T47D (cell line): ENCODE measurements around the gene BCL2.

Source experiments
- DNase-seq, 2 experiments: peaks; one replicate each; pipeline versions ENCODE4 v3.0.0 to v3.0.0-alpha.2; 2011 to 2012; ENCODE audit warnings: low read depth in 1 of 2, low spot score in 1 of 2
- JUND ChIP-seq: IDR thresholded peaks from 2 replicates; pipeline ENCODE4 v1.6.1; 2012; ENCODE audit warnings: low read depth
- in situ Hi-C: cut with HindIII; loops from 2 replicates; pipeline ENCODE4 v1.10.0; 2016; ENCODE audit warnings: low sequenced_read_pairs, low pct_unique_long_range_greater_than_20kb

The BCL2 gene

DNA sequence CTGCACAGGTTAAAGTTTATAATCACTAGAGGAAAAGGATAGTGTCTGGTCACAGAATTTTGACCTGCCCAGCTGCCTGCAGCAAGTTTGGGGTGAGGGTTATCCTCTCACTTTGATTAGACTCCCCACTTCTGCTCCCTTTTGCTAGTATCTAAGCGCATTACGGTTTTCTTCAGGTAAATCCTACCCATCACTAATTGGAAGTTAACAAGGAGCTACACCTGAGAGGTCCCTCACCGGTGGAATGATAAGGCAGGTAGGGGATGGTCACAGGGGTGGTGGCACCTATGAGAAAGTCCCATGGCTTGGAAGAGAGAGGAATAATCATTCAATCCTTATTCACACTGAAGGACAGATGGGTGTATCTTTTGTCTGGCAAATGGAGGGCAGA, 7.6 kb downstream of the BCL2 start:
- no peak for TF ChIP-seq JUND
- in situ Hi-C loops, result no loop called here
- DNase-seq, result no peak

DNA sequence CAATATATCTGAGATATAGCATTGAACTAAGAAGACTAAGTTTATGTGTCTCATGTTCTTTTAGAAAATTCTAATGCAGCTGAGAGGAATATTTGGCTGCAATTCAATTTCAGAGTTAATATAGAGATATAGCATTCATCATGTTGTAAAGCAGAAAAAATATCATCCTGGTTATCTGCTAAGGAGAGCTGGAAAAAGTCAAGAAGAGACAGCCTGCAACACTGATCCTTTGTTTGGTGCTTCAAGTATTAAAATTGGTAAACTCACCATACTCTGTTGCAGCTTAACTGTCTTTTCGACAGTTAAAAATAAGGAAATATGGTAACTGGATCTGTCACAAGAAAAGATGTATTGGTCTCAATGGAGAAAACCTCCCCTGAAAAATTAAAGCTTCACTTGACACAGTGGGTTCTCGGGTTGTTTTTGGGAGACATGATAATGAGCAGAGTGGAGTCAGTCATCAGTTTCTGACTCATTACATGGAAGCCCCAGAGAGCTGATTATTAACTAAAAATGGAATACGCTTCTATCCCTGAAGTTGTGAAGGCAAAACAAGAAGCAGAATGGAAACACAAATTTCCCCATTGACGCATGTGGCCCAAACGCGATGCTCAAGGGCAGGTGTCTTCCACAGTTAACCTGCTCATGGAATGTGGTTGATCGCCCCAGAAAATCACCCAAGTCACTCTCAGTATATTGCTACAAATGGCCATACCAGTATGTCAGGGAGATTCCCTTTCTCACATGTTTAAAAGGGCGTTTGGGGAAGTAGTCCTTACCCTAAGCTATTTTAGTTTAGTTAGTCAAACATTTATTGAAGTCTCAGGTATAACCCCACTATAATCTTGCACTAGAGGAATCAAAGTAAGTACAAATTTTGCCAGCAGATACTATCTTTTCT, 8.2 kb downstream of the BCL2 start:
- in situ Hi-C loops, result no loop called here
- TF ChIP-seq JUND, result no peak
- DNase-seq, result no peak

DNA sequence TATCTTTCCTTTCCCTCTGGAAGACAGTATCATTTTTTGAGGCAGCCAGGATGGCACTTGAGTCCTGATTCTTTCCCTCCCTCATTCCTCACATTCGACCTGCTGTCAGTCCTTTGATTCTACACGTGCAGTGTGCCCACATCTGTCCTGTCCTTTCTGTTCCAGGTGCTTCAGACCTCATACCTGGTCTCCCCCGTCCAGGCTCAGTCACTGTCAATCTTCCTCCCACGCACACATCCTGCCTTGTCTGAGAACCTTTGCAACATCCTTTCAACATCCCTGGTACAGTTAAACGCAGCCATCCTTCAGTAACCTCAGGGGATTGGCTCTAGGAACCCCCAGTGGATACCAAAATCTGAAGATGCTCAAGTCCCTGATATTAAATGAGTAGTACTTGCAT, 10.1 kb downstream of the BCL2 start:
- TF ChIP-seq JUND, result no peak
- in situ Hi-C loops, result no loop called here
- DNase-seq, result no peak

DNA sequence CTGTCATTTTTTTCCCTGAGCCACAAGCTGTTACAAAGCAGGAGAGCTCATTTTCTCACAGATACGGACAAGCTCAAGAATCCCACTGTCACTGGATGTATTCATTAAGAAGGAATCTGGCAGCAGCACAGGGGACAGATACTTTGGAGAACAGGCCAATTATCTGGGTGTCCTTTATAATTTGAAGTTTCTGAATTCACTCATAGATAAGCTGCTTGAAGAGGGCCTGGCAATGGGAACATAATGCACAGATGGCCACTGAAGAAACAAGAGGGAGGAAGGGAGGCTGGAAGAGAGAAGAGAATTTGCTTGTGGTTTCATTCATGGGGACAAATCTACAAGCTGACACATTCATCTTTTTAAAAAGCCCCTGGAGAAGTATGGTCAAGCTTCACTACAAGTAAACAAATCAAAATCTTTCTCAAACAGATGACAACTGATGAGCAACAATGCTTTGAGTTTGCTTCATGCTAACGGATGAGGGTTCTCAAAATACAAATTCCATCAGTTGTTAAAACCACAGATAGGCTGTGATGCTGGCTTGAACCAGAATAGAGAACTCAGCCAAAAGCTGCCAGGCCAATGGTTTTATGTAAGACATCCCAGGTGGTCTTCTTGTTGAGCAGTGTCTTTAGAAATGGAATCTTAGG, 11.9 kb downstream of the BCL2 start:
- DNase-seq, result no peak
- in situ Hi-C loops, result no loop called here
- no peak for TF ChIP-seq JUND

DNA sequence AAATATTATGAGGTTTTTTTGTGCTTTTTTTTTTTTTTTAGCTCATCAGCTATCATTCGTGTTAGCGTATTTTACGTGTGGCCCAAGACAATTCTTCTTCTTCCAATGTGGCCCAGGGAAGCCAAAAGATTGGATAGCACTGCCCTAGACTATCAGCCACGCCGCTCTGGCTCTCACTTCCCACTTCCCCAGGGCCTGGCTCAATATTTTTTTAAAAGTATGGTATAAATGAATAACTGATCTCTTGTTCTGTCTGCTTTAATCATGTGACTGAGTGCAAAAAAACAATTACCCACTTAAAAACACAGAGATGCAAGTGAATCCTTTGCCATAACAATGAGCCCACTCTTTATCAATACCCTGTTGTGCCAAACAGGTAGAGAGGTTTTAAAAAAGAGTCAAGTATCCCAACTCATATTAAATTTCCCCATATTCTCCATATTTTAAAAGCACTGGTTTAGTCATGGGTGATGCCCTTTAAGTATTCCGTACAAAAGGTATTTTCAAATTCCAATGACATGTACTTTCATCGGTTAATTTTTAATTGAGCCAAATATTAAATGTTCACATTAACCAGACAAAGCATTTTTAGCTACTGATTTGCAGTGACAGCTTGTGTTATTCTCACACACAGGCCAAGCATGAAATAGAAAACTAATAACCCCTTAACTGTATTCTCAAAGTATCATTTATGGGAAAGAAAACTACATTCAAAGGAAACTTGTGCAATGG, 12.6 kb downstream of the BCL2 start:
- TF ChIP-seq JUND, result no peak
- in situ Hi-C loops, result no loop called here
- DNase-seq, result no peak

DNA sequence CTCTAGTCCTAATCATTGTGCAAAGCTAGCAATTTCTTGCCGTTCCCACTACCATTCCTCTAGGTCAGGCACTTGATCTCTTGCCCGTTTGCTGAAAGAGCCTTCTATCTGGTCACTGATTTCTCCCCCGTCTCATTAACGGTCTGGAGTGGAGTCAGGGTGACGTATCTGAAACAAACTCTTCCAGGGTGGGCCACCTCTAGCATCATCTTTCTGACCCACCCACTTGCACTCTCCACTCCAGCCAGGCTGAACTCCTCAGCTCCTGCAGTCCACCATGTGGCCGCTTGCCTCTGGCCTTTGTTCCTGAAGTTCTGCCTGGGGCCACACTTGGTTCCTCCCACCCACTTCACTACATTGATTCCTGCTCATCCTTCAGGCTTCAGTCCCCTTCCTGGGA, 13.3 kb downstream of the BCL2 start:
- TF ChIP-seq JUND, result no peak
- in situ Hi-C loops, result no loop called here

DNA sequence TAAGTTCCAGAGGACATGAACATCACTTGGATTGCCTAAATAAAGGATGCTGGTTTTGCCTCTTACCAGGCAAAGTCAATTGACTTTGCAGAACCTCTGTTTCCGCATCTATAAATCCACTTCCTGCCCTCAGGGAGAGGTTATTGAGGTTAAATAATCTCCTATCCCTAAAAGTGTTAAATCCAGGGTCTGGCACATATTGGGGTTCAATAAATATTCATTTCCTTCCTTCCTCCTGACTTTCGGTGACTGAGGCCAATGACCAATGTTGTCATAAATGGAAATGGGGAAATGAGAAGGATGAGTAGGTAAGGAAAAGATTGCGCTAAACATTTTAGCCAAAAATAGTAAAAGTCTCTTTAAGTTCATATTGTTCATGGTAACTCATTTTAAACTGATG, 16.0 kb downstream of the BCL2 start:
- DNase-seq, result no peak
- TF ChIP-seq JUND, result no peak
- in situ Hi-C loops, result no loop called here

More for the DNA sequence above, 13.3 kb downstream of the BCL2 start:
- no peak for DNase-seq

DNA sequence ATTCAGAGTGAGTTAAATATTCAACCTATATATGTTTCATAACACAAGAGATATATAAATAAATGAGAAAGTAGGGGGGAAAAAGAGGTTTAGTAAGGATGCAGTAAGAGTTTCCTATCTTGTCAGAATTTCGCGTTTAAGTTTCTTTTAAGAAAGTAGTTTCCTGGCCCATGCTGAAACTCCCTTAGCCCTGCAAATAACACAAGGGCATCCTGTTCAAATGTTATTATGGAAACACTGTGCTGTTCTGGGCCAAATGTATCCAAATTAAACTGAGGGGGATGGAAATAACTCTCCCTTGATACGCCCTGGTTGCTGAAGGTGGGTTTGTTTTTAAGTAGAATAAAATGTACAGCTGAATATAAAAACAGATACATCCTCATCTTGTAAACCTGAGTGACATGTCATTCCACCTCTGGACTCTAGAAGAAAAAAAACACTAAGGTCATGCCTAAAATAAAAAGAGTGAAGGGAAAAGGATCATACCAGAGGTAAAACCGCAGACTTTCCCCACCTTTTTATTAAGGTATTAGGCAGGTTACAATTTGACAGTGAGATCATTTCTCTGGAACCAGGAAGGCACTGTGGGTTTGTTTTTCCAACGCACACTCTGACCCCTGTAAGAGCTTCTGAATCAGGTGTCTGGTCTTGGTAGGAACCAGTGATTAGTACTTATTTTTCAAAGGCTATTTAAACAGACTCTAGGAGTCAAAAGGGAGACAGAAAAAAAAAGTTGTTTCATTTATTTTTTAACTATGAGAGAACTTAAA, 16.7 kb downstream of the BCL2 start:
- TF ChIP-seq JUND, result no peak
- no peak for DNase-seq
- in situ Hi-C loops, result no loop called here

DNA sequence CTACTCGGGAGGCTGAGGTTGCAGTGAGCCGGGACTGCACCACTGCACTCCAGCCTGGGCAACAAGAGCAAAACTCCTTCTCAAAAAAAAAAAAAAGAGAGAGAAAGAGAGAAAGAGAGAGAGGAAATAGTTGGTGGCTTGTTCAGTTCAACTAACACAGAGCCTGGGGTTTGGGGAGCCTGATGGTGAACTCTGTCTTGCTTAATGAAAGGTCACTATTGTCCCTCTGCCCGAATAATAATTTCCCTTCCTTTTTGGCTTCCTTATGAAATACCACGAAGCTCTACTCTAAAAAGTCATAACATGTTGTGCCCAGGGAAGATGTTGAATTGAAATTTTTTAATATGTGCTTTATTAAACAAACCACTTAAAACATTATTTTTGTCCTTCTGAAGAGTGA, 17.3 kb downstream of the BCL2 start:
- in situ Hi-C loops, result no loop called here
- no peak for DNase-seq
- no peak for TF ChIP-seq JUND

DNA sequence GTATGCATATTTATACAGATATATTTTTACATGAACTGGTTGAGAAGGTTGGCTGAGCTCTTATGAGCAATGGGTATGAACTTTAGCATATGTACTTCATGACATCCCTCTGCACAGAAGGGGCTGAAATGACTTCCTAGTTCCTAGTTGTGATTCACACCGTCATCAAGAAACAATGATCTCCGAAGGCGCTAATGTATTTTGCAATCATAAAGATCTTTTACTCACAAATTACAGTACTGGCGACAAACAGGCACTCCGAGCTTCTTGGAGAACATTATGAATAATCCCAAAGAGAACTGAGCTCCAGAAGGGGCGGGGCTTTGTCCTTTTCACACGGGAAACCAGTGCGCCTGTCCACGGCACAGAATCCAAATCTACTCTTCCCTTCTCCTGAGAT, 18.1 kb downstream of the BCL2 start:
- in situ Hi-C loops, result no loop called here
- no peak for DNase-seq

DNA sequence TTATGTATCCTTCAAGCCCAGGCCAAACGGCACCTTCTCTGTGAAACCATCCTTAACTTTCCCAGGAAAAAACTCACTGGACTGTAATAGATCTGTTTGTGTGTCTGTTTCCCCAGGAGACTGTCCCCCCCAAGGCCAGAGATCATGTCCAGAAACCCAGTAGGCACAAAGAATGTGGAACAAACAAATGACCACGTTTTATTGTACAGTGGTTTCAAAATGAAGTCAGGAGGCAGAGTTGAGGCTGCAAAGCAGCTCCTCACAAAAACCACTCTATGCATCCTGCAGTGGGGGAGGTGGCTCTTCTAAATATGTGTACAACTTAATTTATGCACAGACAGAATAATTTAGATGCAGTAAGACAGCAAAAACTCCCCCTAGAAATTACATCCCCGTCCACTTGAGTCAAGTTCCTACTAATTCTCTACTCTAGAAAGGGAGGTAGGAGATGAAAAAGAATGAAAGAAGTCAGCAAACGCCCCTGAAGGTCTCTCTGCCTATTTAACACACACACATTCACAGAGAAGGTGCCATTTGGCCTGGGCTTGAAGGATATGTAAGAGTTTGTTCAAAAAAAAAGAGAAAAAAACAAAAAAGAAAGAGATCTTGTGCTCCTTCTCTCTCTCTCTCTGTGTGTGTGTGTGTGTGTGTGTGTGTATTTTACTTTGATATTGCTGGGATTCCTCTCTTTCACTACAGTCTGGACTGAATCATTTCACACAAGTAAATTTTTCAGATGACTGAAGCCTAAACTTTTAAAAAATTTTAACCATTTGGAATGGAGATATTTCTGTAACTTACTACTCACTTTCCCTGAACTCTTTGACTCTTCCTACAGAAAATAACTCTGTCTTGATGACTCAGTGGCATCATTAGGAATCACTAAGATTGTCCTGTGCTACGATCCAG, 19.5 kb downstream of the BCL2 start:
- TF ChIP-seq JUND, result no peak
- in situ Hi-C loops, result no loop called here
- no peak for DNase-seq

More for the DNA sequence above, 18.1 kb downstream of the BCL2 start:
- TF ChIP-seq JUND, result no peak
